CD14-positive monocyte (primary cell): ENCODE measurements around the gene PXMP4. TPM values are rescaled to one million over a fixed set of nuclear protein-coding genes. Genes with fewer than 3 reads are reported as not detected.
A peak's percentile ranks its signal among the peaks of the same experiment; 100 is the strongest.

Experiments
- DNase-seq, 3 donors: peaks; one replicate each; pipeline ENCODE4 v3.0.0-alpha.2; 2011 to 2022
- H2AFZ ChIP-seq: 2 replicates; pipeline ENCODE4 v1.6.0; 2012; ENCODE audit warnings: mild to moderate bottlenecking, low read depth, low read length, inconsistent platforms; ENCODE audit not compliant: insufficient read depth, poor library complexity, severe bottlenecking
- H3K27ac ChIP-seq, 2 donors: 1 replicate in 1 of 2; 2 replicates in 1 of 2; pipeline ENCODE4 v1.5.1; 2012 to 2013; ENCODE audit warnings: low read length in 2 of 2, control low read depth in 1 of 2, inconsistent platforms in 1 of 2, low read depth in 1 of 2, mild to moderate bottlenecking in 1 of 2
- H3K27me3 ChIP-seq, 2 donors: one replicate each; pipeline versions ENCODE4 v1.6.0 to v1.6.1; 2011 to 2013; ENCODE audit warnings: low read length in 2 of 2; ENCODE audit not compliant: control insufficient read depth in 2 of 2, insufficient read depth in 2 of 2
- H3K36me3 ChIP-seq, 2 donors: replicated peaks in 1 of 2; 1 replicate in 1 of 2; 2 replicates in 1 of 2; pipeline versions ENCODE4 v1.5.1 to v1.6.1; 2012 to 2013; ENCODE audit warnings: low read length in 2 of 2, control low read depth in 1 of 2, inconsistent platforms in 1 of 2, mild to moderate bottlenecking in 1 of 2; ENCODE audit not compliant: insufficient read depth in 2 of 2, control insufficient read depth in 1 of 2
- H3K4me1 ChIP-seq, 2 donors: 1 replicate in 1 of 2; 2 replicates in 1 of 2; pipeline versions ENCODE4 v1.5.1 to v1.6.1; 2012 to 2013; ENCODE audit warnings: low read length in 2 of 2, control low read depth in 1 of 2, inconsistent platforms in 1 of 2, mild to moderate bottlenecking in 1 of 2, moderate library complexity in 1 of 2; ENCODE audit not compliant: insufficient read depth in 2 of 2, control insufficient read depth in 1 of 2
- H3K4me2 ChIP-seq: replicated peaks from 2 replicates; pipeline ENCODE3; 2012; ENCODE audit warnings: low read length, moderate library complexity, mild to moderate bottlenecking; ENCODE audit not compliant: poor library complexity, severe bottlenecking; ENCODE audit errors: extremely low read depth
- H3K4me3 ChIP-seq, 3 experiments: fragments of 200-600 bp in 1 of 3; sonication (generic) in 1 of 3; replicated peaks in 1 of 3; 1 replicate in 2 of 3; 2 replicates in 1 of 3; pipeline ENCODE4 v1.5.1; 2011 to 2013; ENCODE audit warnings: low read length in 3 of 3, mild to moderate bottlenecking in 3 of 3, control low read depth in 2 of 3, low read depth in 2 of 3, inconsistent platforms in 1 of 3, moderate library complexity in 1 of 3
- H3K79me2 ChIP-seq: 2 replicates; pipeline ENCODE4 v1.6.0; 2012; ENCODE audit warnings: mild to moderate bottlenecking, control low read depth, inconsistent platforms, low read length, moderate library complexity; ENCODE audit not compliant: insufficient read depth
- H3K9ac ChIP-seq: 2 replicates; pipeline ENCODE4 v1.6.0; 2017; ENCODE audit warnings: low read length, mild to moderate bottlenecking; ENCODE audit not compliant: insufficient read depth, poor library complexity, severe bottlenecking
- H3K9me3 ChIP-seq, 2 donors: replicated peaks in 1 of 2; 1 replicate in 1 of 2; 2 replicates in 1 of 2; pipeline versions ENCODE4 v1.5.1 to v1.6.1; 2012 to 2013; ENCODE audit warnings: low read length in 2 of 2, control low read depth in 1 of 2; ENCODE audit not compliant: control insufficient read depth in 1 of 2, insufficient read depth in 1 of 2
- H4K20me1 ChIP-seq: 2 replicates; pipeline ENCODE4 v1.6.0; 2012; ENCODE audit warnings: mild to moderate bottlenecking, low read length, control low read depth, moderate library complexity; ENCODE audit not compliant: insufficient read depth
- H3K27ac Mint-ChIP-seq, 7 donors: one replicate each; pipeline ENCODE4 v1.8.0; 2020; ENCODE audit warnings: mild to moderate bottlenecking in 7 of 7, mixed read lengths in 7 of 7, moderate library complexity in 6 of 7, inconsistent platforms in 2 of 7
- H3K27me3 Mint-ChIP-seq, 3 donors: one replicate each; pipeline ENCODE4 v1.8.0; 2021 to 2022; ENCODE audit warnings: low read depth in 3 of 3, mild to moderate bottlenecking in 3 of 3, mixed read lengths in 3 of 3, moderate library complexity in 3 of 3, inconsistent platforms in 1 of 3
- H3K36me3 Mint-ChIP-seq, 2 donors: one replicate each; pipeline ENCODE4 v1.8.0; 2020; ENCODE audit warnings: mixed read lengths in 2 of 2, inconsistent platforms in 1 of 2, mild to moderate bottlenecking in 1 of 2
- H3K4me1 Mint-ChIP-seq: one replicate; pipeline ENCODE4 v1.8.0; 2020; ENCODE audit warnings: mild to moderate bottlenecking, mixed read lengths
- H3K4me3 Mint-ChIP-seq, 2 donors: one replicate each; pipeline ENCODE4 v1.8.0; 2020; ENCODE audit warnings: mild to moderate bottlenecking in 2 of 2, mixed read lengths in 2 of 2, moderate library complexity in 1 of 2
- H3K9me3 Mint-ChIP-seq, 7 donors: one replicate each; pipeline ENCODE4 v1.8.0; 2020 to 2022; ENCODE audit warnings: mixed read lengths in 7 of 7, mild to moderate bottlenecking in 6 of 7, moderate library complexity in 6 of 7, inconsistent platforms in 2 of 7
- CTCF ChIP-seq: fragments of 200-600 bp; IDR thresholded peaks from one replicate; pipeline ENCODE4 v1.8.0; 2022; ENCODE audit warnings: antibody characterized with exemption, mild to moderate bottlenecking
- WGBS: methylation state at CpG from one replicate; pipeline ENCODE4 v1.1.5; 2013; ENCODE audit warnings: missing lambda C conversion rate; ENCODE audit not compliant: insufficient coverage; 5-methylcytosine and 5-hydroxymethylcytosine counted together
- intact Hi-C, 2 donors: fragments of 100-400 bp; cut with micrococcal nuclease; formaldehyde crosslinking; loops; one replicate each; pipeline versions ENCODE4 v1.15.0 to v1.15.1; 2023
- polyA plus RNA-seq, 3 donors: library from polyadenylated mRNA; depleted of rRNA in 1 of 3; unstranded in 2 of 3; stranded (reverse) in 1 of 3; fragments of 300-500 nt in 2 of 3; fragments of >200 nt in 1 of 3; fragmentation: Illumina TruSeq in 2 of 3; gene quantifications; 1 replicate in 2 of 3; 2 replicates in 1 of 3; pipeline ENCODE4 v1.2.3, GENCODE V29; 2012 to 2021

PXMP4 gene
- polyA plus RNA-seq, 3 donors: 4.9 to 11.4 (median 9.0) TPM

GRCh38 chr20:33751775-33752174, 31.7 kb upstream of the PXMP4 start:
- no peak for TF ChIP-seq CTCF
- Mint-ChIP-seq H3K4me3 (no peak overlapping the region), H3K27me3 (peaks cover 0 to 2% (median 0%) of the 10 kb centered on the region in 3 donors), H3K9me3 (peaks cover 0 to 3% (median 0%) of the 10 kb centered on the region in 7 donors), H3K4me1 (peaks cover 1% of the 10 kb centered on the region), H3K27ac (peak overlapping the region in 1 of 7 donors; percentile 48), H3K36me3 (peaks cover 56 to 84% of the 10 kb centered on the region in 2 donors)
- WGBS: 100% methylated on average over 1 of the region's 4 CpGs
- no peak overlapping the region for H2AFZ ChIP-seq
- DNase-seq: no peak
- H3K4me3 ChIP-seq: no peak overlapping the region
- H3K36me3 ChIP-seq: peaks cover 13 to 68% of the 10 kb centered on the region in 2 donors
- H4K20me1 ChIP-seq: no peaks in the 10 kb centered on the region
- H3K4me2 ChIP-seq: no peak overlapping the region
- intact Hi-C loops: no loop called here
- H3K9me3 ChIP-seq: no peaks in the 10 kb centered on the region
- no peaks in the 10 kb centered on the region for H3K27me3 ChIP-seq
- H3K79me2 ChIP-seq: no peaks in the 10 kb centered on the region
- no peaks in the 10 kb centered on the region for H3K4me1 ChIP-seq
- no peak overlapping the region for H3K9ac ChIP-seq
- no peak overlapping the region for H3K27ac ChIP-seq

- Histone ChIP-seq H3K9ac (no peak overlapping the region), H4K20me1 (no peaks in the 10 kb centered on the region), H3K27me3 (no peaks in the 10 kb centered on the region), H3K79me2 (no peaks in the 10 kb centered on the region), H2AFZ (no peak overlapping the region), H3K4me3 (no peak overlapping the region), H3K27ac (no peak overlapping the region), H3K9me3 (peaks cover 0 to 4% of the 10 kb centered on the region in 2 donors), H3K4me1 (peaks cover 5 to 8% of the 10 kb centered on the region in 2 donors), H3K4me2 (no peak overlapping the region), H3K36me3 (peaks cover 12 to 39% of the 10 kb centered on the region in 2 donors)
- WGBS: 95% methylated on average over 9 of the region's 12 CpGs
- Mint-ChIP-seq H3K9me3 (peaks cover 0 to 6% (median 0%) of the 10 kb centered on the region in 7 donors), H3K4me3 (no peak overlapping the region), H3K27me3 (peaks cover 0 to 2% (median 0%) of the 10 kb centered on the region in 3 donors), H3K4me1 (peaks cover 8% of the 10 kb centered on the region), H3K36me3 (peaks cover 41 to 62% of the 10 kb centered on the region in 2 donors), H3K27ac (peak overlapping the region in 3 of 7 donors; percentile 2 to 51 (median 21))
- intact Hi-C loops: no loop called here
- no peak for DNase-seq
- TF ChIP-seq CTCF: no peak
Observed at GRCh38 chr20:33746325-33746998, 26.4 kb upstream of the PXMP4 start.
